ENCODE results near the gene METTL24.

The METTL24 gene

DNA sequence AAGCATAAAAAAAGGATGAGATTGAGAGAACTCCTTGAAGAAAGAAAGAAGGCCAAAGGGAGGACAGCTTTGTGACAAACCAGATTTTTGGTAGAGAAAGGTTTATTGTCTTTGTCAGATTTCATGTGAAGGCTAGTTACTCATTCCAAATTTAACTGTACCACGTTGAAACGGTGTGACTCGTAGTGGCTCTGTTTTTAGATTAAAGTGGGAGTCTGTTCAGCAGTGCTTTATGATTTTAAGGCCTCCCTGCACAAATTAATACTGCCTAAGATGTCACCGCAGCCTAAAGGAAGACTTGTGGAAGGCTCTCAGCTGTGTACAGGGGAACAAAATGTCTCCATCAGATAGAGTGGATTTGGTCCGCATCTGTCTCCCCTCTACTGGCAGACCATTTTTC is 142.0 kb downstream of the METTL24 start:
- TF ChIP-seq EZH2 (IDR thresholded peaks at IDR 0.05; ENCODE audit: borderline replicate concordance, low read length) (no peak), CTCF (IDR thresholded peaks at IDR 0.05; ENCODE audit: low read length) (no peak)
- no peak overlapping the region for H2AFZ ChIP-seq (ENCODE audit: low read length)
- no peak overlapping the region for H3K27ac ChIP-seq (ENCODE audit: low read depth, low read length, poor library complexity, severe bottlenecking)
- no peak overlapping the region for H3K9ac ChIP-seq (ENCODE audit: low read length)
- no peak overlapping the region for H3K4me2 ChIP-seq (ENCODE audit: low read length)
- no peaks in the 10 kb centered on the region for H3K9me3 ChIP-seq (ENCODE audit: low read length)
- no peaks in the 10 kb centered on the region for H3K4me1 ChIP-seq (ENCODE audit: insufficient read depth, low read length, severe bottlenecking)
- no peaks in the 10 kb centered on the region for H3F3A ChIP-seq (ENCODE audit: insufficient read depth, low read length)
- no peaks in the 10 kb centered on the region for H3K27me3 ChIP-seq (ENCODE audit: insufficient read depth, low read length)
- H3K9me2 ChIP-seq (ENCODE audit: low read depth, low read length), result no peaks in the 10 kb centered on the region
- no peaks in the 10 kb centered on the region for H4K20me1 ChIP-seq (ENCODE audit: insufficient read depth, low read length)
- H3K36me3 ChIP-seq (ENCODE audit: insufficient read depth, low read length), result peaks cover 93% of the 10 kb centered on the region
- no peaks in the 10 kb centered on the region for H3K79me2 ChIP-seq (ENCODE audit: insufficient read depth, low read length)
- no peak overlapping the region for H3K4me3 ChIP-seq (ENCODE audit: low read depth, low read length, poor library complexity, severe bottlenecking)

- H3K4me2 ChIP-seq (ENCODE audit: low read length), result no peak overlapping the region
- no peaks in the 10 kb centered on the region for H3K79me2 ChIP-seq (ENCODE audit: insufficient read depth, low read length)
- H4K20me1 ChIP-seq (ENCODE audit: insufficient read depth, low read length), result no peaks in the 10 kb centered on the region
- H3K27me3 ChIP-seq (ENCODE audit: insufficient read depth, low read length), result no peaks in the 10 kb centered on the region
- H3K27ac ChIP-seq (ENCODE audit: low read depth, low read length, poor library complexity, severe bottlenecking), result no peak overlapping the region
- peaks cover 87% of the 10 kb centered on the region for H3K36me3 ChIP-seq (ENCODE audit: insufficient read depth, low read length)
- TF ChIP-seq CTCF (IDR thresholded peaks at IDR 0.05; ENCODE audit: low read length) (no peak), EZH2 (IDR thresholded peaks at IDR 0.05; ENCODE audit: borderline replicate concordance, low read length) (no peak)
- H3K4me1 ChIP-seq (ENCODE audit: insufficient read depth, low read length, severe bottlenecking), result no peaks in the 10 kb centered on the region
- no peak overlapping the region for H3K4me3 ChIP-seq (ENCODE audit: low read depth, low read length, poor library complexity, severe bottlenecking)
- H3K9me3 ChIP-seq (ENCODE audit: low read length), result no peaks in the 10 kb centered on the region
- H3F3A ChIP-seq (ENCODE audit: insufficient read depth, low read length), result no peaks in the 10 kb centered on the region
- no peak overlapping the region for H3K9ac ChIP-seq (ENCODE audit: low read length)
- H2AFZ ChIP-seq (ENCODE audit: low read length), result no peak overlapping the region
- H3K9me2 ChIP-seq (ENCODE audit: low read depth, low read length), result no peaks in the 10 kb centered on the region
Observed at GRCh38 chr6:110214338-110214737, 143.8 kb downstream of the METTL24 start.

DNA sequence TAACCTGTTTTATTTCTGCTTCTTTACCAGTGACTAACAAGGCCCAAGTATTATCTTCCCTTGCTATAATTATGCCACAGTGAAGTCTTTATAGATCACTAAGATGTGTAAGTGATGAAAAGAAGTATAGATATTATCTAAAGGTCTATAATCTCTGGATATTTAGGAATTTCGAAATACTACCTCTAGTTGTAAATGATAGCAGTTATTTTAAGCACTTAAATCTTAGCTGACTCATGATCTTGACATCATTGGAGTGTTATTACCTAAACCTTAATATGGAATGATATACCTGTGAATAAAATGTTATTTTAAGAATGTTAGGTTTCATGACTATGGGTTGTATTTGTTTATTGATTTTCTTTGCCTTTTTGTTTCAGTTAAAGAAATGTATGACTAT is 146.4 kb downstream of the METTL24 start:
- no peak overlapping the region for H2AFZ ChIP-seq (ENCODE audit: low read length)
- TF ChIP-seq CTCF (IDR thresholded peaks at IDR 0.05; ENCODE audit: low read length) (no peak), EZH2 (IDR thresholded peaks at IDR 0.05; ENCODE audit: borderline replicate concordance, low read length) (no peak)
- no peak overlapping the region for H3K4me2 ChIP-seq (ENCODE audit: low read length)
- H3K4me1 ChIP-seq (ENCODE audit: insufficient read depth, low read length, severe bottlenecking), result no peaks in the 10 kb centered on the region
- no peaks in the 10 kb centered on the region for H3K9me3 ChIP-seq (ENCODE audit: low read length)
- H3F3A ChIP-seq (ENCODE audit: insufficient read depth, low read length), result no peaks in the 10 kb centered on the region
- H3K9me2 ChIP-seq (ENCODE audit: low read depth, low read length), result no peaks in the 10 kb centered on the region
- no peaks in the 10 kb centered on the region for H3K79me2 ChIP-seq (ENCODE audit: insufficient read depth, low read length)
- H3K27ac ChIP-seq (ENCODE audit: low read depth, low read length, poor library complexity, severe bottlenecking), result no peak overlapping the region
- H3K9ac ChIP-seq (ENCODE audit: low read length), result no peak overlapping the region
- no peaks in the 10 kb centered on the region for H4K20me1 ChIP-seq (ENCODE audit: insufficient read depth, low read length)
- no peaks in the 10 kb centered on the region for H3K27me3 ChIP-seq (ENCODE audit: insufficient read depth, low read length)
- no peak overlapping the region for H3K4me3 ChIP-seq (ENCODE audit: low read depth, low read length, poor library complexity, severe bottlenecking)
- H3K36me3 ChIP-seq (ENCODE audit: insufficient read depth, low read length), result peaks cover 77% of the 10 kb centered on the region
